Suprapubic skin (tissue), 4 donors: ENCODE measurements around the gene SEC22A. TPM values are rescaled to one million over a fixed set of nuclear protein-coding genes. Genes with fewer than 3 reads are reported as not detected.
A peak's percentile ranks its signal among the peaks of the same experiment; 100 is the strongest.

Experiments
- DNase-seq, 2 donors: peaks; one replicate each; pipeline ENCODE4 v3.0.0-alpha.2; 2019; ENCODE audit warnings: low spot score in 2 of 2
- H3K27ac ChIP-seq: fragments of 200-600 bp; sonication (generic); one replicate; pipeline ENCODE4 v1.5.1; 2019
- H3K27me3 ChIP-seq: fragments of 200-600 bp; sonication (generic); one replicate; pipeline ENCODE4 v1.5.1; 2019
- H3K36me3 ChIP-seq: fragments of 200-600 bp; sonication (generic); one replicate; pipeline ENCODE4 v1.5.1; 2019
- H3K4me1 ChIP-seq: fragments of 200-600 bp; sonication (generic); one replicate; pipeline ENCODE4 v1.5.1; 2019
- H3K4me3 ChIP-seq: fragments of 200-600 bp; sonication (generic); one replicate; pipeline ENCODE4 v1.5.1; 2019; ENCODE audit warnings: mild to moderate bottlenecking
- H3K9me3 ChIP-seq: fragments of 200-600 bp; sonication (generic); one replicate; pipeline ENCODE4 v1.5.1; 2019
- EP300 ChIP-seq: sonication (generic); formaldehyde crosslinking; IDR thresholded peaks from one replicate; pipeline ENCODE4 v1.6.1; 2017; ENCODE audit warnings: antibody characterized with exemption
- POLR2A ChIP-seq, 2 donors: fragments of 450-650 bp; IDR thresholded peaks; one replicate each; pipeline ENCODE4 v1.6.1; 2017; ENCODE audit warnings: antibody characterized with exemption in 2 of 2, mild to moderate bottlenecking in 2 of 2, moderate library complexity in 2 of 2
- POLR2AphosphoS5 ChIP-seq, 3 donors: sonication (generic); formaldehyde crosslinking; IDR thresholded peaks; one replicate each; pipeline ENCODE4 v1.6.1; 2017; ENCODE audit warnings: antibody characterized with exemption in 3 of 3
- WGBS: methylation state at CpG from one replicate; pipeline ENCODE4 v1.1.5; 2018; 5-methylcytosine and 5-hydroxymethylcytosine counted together
- total RNA-seq, 4 donors: library from RNA; depleted of rRNA; stranded (reverse); fragments of >200 nt; gene quantifications; one replicate each; pipeline ENCODE4 v1.1.0, GENCODE V29; 2016
- TF ChIP-seq, protein P1 (sequence below), 2 donors: fragments of 200-600 bp in 1 of 2; fragments of 450-650 bp in 1 of 2; sonication (generic) in 1 of 2; IDR thresholded peaks; one replicate each; pipeline ENCODE4 v1.5.1; 2016 to 2019; ENCODE audit warnings: antibody characterized with exemption in 2 of 2, mild to moderate bottlenecking in 1 of 2, moderate library complexity in 1 of 2

The SEC22A gene, protein sequence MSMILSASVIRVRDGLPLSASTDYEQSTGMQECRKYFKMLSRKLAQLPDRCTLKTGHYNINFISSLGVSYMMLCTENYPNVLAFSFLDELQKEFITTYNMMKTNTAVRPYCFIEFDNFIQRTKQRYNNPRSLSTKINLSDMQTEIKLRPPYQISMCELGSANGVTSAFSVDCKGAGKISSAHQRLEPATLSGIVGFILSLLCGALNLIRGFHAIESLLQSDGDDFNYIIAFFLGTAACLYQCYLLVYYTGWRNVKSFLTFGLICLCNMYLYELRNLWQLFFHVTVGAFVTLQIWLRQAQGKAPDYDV
- total RNA-seq, result 10 to 100 TPM; 20.1 to 43.1 (median 28.7) TPM

DNA sequence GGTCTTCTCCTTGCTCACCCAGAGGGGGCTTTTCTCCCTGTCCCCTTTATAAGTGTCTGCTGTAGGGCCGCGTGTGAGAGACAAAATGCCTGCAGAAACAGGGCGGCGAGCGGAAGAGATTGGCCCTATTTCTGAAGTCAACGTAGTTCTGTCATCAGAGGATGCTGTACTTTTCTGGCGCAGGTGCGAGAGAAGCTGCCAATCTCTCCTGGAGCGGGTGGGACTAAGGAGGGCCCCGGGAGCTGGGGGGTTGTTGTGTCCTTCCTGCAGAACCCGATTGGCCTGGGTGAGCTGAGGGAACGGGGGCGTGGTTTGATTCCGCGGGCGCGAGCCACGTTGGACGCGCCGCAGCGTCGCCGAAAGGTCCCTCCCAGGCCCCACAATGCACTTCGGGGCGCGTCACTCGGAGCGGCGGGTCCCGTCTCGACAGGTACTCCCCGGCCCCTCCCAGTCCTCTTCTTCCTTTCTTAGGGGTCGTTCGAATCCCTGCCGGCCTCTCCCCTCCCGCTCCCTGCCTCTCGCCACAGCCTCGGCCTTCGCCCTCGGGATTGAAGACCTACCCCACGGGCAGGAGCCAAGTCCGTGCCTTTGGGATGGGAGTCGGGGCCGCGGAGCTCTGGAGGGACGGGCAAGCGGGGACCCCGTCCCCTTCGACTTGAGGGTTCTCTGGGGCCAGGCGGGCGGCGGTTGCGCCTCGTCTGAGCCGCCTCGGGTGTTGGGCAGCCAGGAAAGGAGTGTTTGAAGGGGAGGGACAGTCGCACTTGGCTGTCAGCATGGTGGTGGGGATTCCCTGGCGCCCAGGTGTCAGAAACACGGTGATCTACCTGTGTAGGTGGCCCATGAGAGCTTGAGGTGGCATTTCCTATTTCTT is at the start of gene SEC22A:
TSS of gene SEC22A (plus strand) at position 387 of the 871 bp plus-strand sequence. CDS start 7,275 bp downstream, outside the sequence.
- no peaks in the 10 kb centered on the region for H3K27me3 ChIP-seq
- peaks cover 15% of the 10 kb centered on the region for H3K4me1 ChIP-seq
- no peaks in the 10 kb centered on the region for H3K9me3 ChIP-seq
- WGBS, result under 1% methylated on average over 33 of the region's 60 CpGs
- peak within 1 kb of the TSS; percentile 90 for H3K27ac ChIP-seq
- H3K36me3 ChIP-seq, result no peaks in the 10 kb centered on the region
- peak in 1 of 2 donors; percentile 70 for TF ChIP-seq POLR2A (IDR thresholded peaks at IDR 0.05)
- TF ChIP-seq, protein P1, sequence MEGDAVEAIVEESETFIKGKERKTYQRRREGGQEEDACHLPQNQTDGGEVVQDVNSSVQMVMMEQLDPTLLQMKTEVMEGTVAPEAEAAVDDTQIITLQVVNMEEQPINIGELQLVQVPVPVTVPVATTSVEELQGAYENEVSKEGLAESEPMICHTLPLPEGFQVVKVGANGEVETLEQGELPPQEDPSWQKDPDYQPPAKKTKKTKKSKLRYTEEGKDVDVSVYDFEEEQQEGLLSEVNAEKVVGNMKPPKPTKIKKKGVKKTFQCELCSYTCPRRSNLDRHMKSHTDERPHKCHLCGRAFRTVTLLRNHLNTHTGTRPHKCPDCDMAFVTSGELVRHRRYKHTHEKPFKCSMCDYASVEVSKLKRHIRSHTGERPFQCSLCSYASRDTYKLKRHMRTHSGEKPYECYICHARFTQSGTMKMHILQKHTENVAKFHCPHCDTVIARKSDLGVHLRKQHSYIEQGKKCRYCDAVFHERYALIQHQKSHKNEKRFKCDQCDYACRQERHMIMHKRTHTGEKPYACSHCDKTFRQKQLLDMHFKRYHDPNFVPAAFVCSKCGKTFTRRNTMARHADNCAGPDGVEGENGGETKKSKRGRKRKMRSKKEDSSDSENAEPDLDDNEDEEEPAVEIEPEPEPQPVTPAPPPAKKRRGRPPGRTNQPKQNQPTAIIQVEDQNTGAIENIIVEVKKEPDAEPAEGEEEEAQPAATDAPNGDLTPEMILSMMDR (IDR thresholded peaks at IDR 0.05), result no peak
- DNase-seq, result peak; percentile 93 to 94
- peak within 1 kb of the TSS; percentile 96 for H3K4me3 ChIP-seq

DNA sequence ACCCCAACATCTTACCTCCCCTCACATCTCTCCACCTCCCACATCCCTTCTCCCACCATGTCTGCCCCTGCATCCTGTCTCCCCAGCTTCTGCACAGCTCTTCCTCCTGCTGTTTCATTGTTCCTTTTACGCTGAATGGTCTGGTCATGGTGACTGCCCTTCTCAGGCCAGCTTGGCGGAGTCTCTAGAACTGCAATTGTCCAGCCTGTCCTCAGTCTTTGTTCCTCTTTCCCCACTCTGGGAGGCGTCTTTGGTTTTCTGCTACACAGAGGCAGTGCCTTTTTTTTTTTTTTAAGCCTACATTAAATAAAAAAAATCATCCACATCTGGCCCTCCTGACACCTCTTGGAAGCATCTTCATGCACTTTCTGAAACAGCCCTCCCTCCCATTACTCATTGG is 49.1 kb upstream of the SEC22A start:
- Histone ChIP-seq H3K4me3 (no peak overlapping the region), H3K9me3 (no peaks in the 10 kb centered on the region), H3K27ac (no peak overlapping the region), H3K4me1 (no peaks in the 10 kb centered on the region), H3K36me3 (peaks cover 51% of the 10 kb centered on the region), H3K27me3 (no peaks in the 10 kb centered on the region)
- 95% methylated on average over 3 of the region's 3 CpGs for WGBS
- no peak for DNase-seq
- TF ChIP-seq, protein P1 (IDR thresholded peaks at IDR 0.05), result no peak
- no peak for TF ChIP-seq POLR2A (IDR thresholded peaks at IDR 0.05)
- no peak for TF ChIP-seq EP300
- TF ChIP-seq POLR2AphosphoS5 (IDR thresholded peaks at IDR 0.05), result no peak

DNA sequence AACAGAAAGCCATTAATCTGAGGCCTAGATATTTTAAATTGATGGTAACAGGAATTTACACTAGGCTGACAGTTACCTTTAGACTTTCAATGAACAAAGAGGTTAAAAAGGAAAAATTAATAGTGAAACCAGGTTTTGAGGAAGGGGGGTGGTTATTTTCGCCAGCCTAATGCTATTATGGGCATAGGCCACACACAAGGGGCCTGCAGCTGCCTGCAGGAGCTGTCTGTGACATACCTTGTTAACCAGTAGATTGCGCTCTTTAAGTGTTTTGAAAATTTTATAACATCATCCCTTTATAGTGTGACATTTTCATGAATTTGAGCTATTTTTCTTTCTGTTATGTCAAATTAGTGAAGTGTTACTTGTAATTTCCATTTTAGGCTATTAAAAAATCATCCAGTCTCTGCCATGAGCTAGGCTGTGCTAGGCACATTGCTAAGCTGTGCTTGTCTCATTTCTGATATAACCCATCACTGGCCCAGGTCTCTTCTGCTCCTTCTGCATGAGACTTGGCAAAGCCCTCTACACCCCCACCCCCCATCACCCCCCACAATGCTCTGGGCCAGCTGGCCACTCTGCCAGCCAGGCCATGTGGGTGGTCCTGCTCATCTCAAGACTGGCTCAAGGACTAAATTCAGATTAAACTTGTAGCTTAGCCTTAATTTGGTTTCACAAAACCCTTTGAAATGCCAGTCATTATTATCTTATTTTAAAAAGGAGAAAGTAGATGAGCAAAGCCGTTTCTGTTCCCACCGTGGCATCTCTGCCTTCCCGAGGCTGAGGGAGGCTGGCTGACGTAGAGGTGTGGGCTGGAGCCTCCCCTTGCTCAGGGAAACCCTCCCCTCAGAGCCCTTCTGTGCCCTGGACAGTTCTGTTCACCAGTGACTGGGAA is 48.4 kb upstream of the SEC22A start:
- WGBS, result 81% methylated on average over 6 of the region's 6 CpGs
- H3K4me3 ChIP-seq, result no peak overlapping the region
- TF ChIP-seq POLR2AphosphoS5 (IDR thresholded peaks at IDR 0.05) (no peak), EP300 (no peak), POLR2A (IDR thresholded peaks at IDR 0.05) (no peak)
- TF ChIP-seq, protein P1 (IDR thresholded peaks at IDR 0.05), result no peak
- no peak for DNase-seq
- H3K9me3 ChIP-seq, result no peaks in the 10 kb centered on the region
- H3K4me1 ChIP-seq, result no peaks in the 10 kb centered on the region
- peak overlapping the region; percentile 6 for H3K27ac ChIP-seq
- H3K36me3 ChIP-seq, result peaks cover 48% of the 10 kb centered on the region
- H3K27me3 ChIP-seq, result no peaks in the 10 kb centered on the region

DNA sequence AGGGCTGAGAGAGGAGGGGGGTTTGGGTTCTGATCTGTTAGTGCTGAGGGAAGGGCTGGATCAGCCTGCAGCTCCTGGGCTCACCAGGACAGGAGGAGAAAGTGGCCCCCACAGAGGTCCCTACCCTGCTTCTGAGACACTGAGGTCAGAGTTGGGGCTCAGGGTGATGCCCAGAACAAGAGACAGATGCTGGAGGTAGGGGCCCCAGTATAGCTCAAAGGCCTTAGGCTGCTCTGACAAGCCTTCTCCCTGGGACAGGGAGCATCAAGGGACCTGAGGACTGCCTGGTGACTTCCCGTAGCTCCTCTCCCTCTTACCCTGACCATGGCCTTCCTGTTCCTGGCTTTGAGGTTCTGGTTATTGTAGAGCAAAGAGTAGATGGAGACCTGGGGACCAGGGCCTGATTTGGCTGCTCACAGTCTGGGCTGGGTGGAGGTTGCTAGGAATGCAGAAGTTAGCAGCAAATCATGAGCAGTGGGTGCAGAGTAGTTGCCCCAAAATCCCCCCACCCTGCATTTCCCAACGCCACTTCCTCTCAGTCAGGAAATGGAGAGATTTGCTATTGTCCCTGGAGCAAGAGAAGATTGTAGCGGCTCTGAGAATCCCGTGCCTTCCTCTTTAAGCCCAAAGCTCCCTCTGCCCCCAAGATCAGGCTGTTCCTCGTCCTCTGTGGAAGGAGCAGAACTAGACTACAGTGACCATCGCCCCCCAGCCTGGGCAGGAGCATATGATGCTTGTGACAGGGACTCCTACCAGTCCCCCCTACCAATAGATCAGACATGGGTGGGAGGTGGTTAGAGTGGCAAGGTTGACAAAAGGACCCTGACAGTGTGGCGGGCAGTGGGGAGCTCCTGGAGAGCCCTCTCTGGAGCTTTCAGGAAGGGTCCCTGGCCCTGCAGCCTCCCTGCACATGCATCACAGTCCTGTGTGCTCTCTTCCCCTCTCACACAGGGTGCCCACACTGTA is 47.4 kb upstream of the SEC22A start:
- H3K9me3 ChIP-seq, result no peaks in the 10 kb centered on the region
- H3K36me3 ChIP-seq, result peaks cover 49% of the 10 kb centered on the region
- DNase-seq, result peak in 1 of 2 donors; percentile 76
- TF ChIP-seq EP300, result no peak
- TF ChIP-seq, protein P1 (IDR thresholded peaks at IDR 0.05), result no peak
- no peak for TF ChIP-seq POLR2AphosphoS5 (IDR thresholded peaks at IDR 0.05)
- TF ChIP-seq POLR2A (IDR thresholded peaks at IDR 0.05), result no peak
- H3K4me3 ChIP-seq, result no peak overlapping the region
- 93% methylated on average over 7 of the region's 7 CpGs for WGBS
- no peaks in the 10 kb centered on the region for H3K4me1 ChIP-seq
- H3K27ac ChIP-seq, result peak overlapping the region; percentile 6
- no peaks in the 10 kb centered on the region for H3K27me3 ChIP-seq
